ENCODE measurements around the gene AZIN2.

The AZIN2 gene

DNA sequence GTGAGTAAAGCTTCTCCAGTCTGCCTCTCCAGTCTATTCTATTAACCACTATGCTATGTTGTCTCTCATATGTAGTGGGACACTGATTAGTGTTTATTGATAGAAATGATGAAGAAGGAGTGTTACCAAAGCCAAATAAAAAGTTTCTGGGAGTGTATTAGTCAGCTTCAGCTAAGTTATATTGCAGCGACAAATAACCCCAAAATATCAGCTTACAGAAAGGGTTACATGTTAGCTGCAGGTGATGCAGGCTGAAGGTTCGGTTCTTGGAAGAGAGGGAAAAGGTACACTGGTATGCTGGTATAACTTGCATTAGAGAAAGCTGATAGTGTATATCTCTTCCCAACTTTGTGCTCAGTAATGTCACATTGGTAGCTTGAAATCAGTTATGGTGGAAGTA, 33.7 kb upstream of the AZIN2 start:
- H3K27ac ChIP-seq (ENCODE audit: low read length): no peak overlapping the region
- H3K27me3 ChIP-seq (ENCODE audit: low read depth, low read length): no peaks in the 10 kb centered on the region
- TF ChIP-seq EZH2phosphoT487 (IDR thresholded peaks at IDR 0.05; ENCODE audit: low read depth): no peak
- TF ChIP-seq, protein P1, sequence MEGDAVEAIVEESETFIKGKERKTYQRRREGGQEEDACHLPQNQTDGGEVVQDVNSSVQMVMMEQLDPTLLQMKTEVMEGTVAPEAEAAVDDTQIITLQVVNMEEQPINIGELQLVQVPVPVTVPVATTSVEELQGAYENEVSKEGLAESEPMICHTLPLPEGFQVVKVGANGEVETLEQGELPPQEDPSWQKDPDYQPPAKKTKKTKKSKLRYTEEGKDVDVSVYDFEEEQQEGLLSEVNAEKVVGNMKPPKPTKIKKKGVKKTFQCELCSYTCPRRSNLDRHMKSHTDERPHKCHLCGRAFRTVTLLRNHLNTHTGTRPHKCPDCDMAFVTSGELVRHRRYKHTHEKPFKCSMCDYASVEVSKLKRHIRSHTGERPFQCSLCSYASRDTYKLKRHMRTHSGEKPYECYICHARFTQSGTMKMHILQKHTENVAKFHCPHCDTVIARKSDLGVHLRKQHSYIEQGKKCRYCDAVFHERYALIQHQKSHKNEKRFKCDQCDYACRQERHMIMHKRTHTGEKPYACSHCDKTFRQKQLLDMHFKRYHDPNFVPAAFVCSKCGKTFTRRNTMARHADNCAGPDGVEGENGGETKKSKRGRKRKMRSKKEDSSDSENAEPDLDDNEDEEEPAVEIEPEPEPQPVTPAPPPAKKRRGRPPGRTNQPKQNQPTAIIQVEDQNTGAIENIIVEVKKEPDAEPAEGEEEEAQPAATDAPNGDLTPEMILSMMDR (IDR thresholded peaks at IDR 0.05; ENCODE audit: low read depth, low read length): no peak
- no peak overlapping the region for H3K4me3 ChIP-seq (ENCODE audit: low read length)
- no peak overlapping the region for H3K4me2 ChIP-seq (ENCODE audit: low read length)
- no peak overlapping the region for H2AFZ ChIP-seq (ENCODE audit: low read depth, low read length)
- no peaks in the 10 kb centered on the region for H3K79me2 ChIP-seq (ENCODE audit: low read length)
- H3K36me3 ChIP-seq (replicated peaks; ENCODE audit: low read depth, low read length): no peaks in the 10 kb centered on the region
- H3K4me1 ChIP-seq (ENCODE audit: low read length): no peaks in the 10 kb centered on the region
- H3K9ac ChIP-seq (ENCODE audit: low read length): no peak overlapping the region
- H3K9me3 ChIP-seq (ENCODE audit: insufficient read depth, low read length): no peaks in the 10 kb centered on the region
- no peaks in the 10 kb centered on the region for H4K20me1 ChIP-seq (ENCODE audit: insufficient read depth, low read length)

DNA sequence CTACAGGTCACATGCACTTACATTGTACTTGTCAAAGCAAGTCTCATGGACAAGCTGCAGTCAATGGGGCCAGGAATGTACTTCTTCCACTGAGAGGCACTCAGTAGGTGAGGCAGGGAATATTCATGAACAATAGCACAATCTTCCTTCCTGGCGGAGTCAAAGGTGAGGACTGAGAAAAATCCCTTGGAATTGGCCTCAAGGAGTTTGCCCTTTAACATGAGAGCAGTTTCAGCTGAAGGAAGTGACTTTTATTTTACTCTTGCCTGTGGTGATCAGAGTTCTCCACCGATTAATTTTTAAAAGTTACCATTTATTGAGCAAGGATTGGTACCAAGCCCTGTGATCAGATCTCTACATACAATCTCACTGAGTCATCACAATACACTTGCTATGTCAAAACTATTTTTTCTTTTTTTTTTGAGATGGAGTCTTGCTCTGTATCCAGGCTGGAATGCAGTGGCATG, 33.1 kb upstream of the AZIN2 start:
- Histone ChIP-seq H3K27me3 (ENCODE audit: low read depth, low read length) (no peaks in the 10 kb centered on the region), H3K27ac (ENCODE audit: low read length) (no peak overlapping the region), H3K4me2 (ENCODE audit: low read length) (no peak overlapping the region), H3K79me2 (ENCODE audit: low read length) (no peaks in the 10 kb centered on the region), H3K4me1 (ENCODE audit: low read length) (no peaks in the 10 kb centered on the region), H3K9ac (ENCODE audit: low read length) (no peak overlapping the region), H4K20me1 (ENCODE audit: insufficient read depth, low read length) (no peaks in the 10 kb centered on the region), H3K9me3 (ENCODE audit: insufficient read depth, low read length) (no peaks in the 10 kb centered on the region), H2AFZ (ENCODE audit: low read depth, low read length) (no peak overlapping the region), H3K4me3 (ENCODE audit: low read length) (no peak overlapping the region), H3K36me3 (replicated peaks; ENCODE audit: low read depth, low read length) (no peaks in the 10 kb centered on the region)
- TF ChIP-seq, protein P1 (IDR thresholded peaks at IDR 0.05; ENCODE audit: low read depth, low read length): no peak
- TF ChIP-seq EZH2phosphoT487 (IDR thresholded peaks at IDR 0.05; ENCODE audit: low read depth): no peak

DNA sequence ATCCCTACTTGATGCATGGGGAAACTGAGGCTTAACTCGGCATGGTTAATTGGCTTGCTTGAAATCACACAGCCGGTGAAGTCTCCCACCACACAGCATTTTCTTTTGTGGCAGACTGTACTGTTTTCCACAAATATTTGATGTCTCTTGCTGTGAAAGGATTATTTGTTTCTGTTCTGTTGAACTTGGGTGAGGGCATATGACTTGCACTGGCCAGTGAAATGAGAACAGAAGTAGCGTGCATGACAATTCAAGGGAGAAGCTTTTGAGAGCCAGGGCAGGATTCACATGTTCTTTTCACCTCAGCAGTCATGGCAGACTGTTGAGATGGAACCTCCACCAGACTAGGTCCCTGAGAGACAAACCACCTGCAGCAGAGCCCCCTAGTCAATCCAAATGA, 32.5 kb upstream of the AZIN2 start:
- no peaks in the 10 kb centered on the region for H3K9me3 ChIP-seq (ENCODE audit: insufficient read depth, low read length)
- H3K36me3 ChIP-seq (replicated peaks; ENCODE audit: low read depth, low read length): no peaks in the 10 kb centered on the region
- H3K9ac ChIP-seq (ENCODE audit: low read length): no peak overlapping the region
- no peak overlapping the region for H2AFZ ChIP-seq (ENCODE audit: low read depth, low read length)
- H4K20me1 ChIP-seq (ENCODE audit: insufficient read depth, low read length): no peaks in the 10 kb centered on the region
- no peak overlapping the region for H3K4me3 ChIP-seq (ENCODE audit: low read length)
- H3K4me1 ChIP-seq (ENCODE audit: low read length): no peaks in the 10 kb centered on the region
- no peak overlapping the region for H3K27ac ChIP-seq (ENCODE audit: low read length)
- no peaks in the 10 kb centered on the region for H3K79me2 ChIP-seq (ENCODE audit: low read length)
- H3K27me3 ChIP-seq (ENCODE audit: low read depth, low read length): no peaks in the 10 kb centered on the region
- H3K4me2 ChIP-seq (ENCODE audit: low read length): no peak overlapping the region
- TF ChIP-seq EZH2phosphoT487 (IDR thresholded peaks at IDR 0.05; ENCODE audit: low read depth): no peak
- TF ChIP-seq, protein P1 (IDR thresholded peaks at IDR 0.05; ENCODE audit: low read depth, low read length): no peak

DNA sequence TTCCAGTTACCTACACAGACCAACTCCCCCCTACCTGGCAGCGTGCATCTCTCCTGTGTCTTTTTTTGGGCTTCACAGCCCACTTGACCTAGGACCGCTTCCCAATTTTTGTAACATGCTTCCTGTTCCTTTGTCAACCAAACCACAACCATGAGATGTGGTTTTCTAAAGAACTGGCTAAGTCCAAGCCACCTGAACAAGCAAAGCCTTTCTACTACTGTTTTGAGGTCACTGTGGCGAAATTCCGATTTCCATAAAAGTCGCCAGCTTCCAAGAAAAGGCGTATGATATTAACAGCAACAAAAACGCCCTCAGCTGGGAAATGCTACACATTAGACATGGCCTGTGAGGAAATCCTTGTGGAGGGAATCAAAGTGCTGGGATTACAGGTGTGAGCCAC, 31.6 kb upstream of the AZIN2 start:
- TF ChIP-seq, protein P1 (IDR thresholded peaks at IDR 0.05; ENCODE audit: low read depth, low read length): no peak
- no peak for TF ChIP-seq EZH2phosphoT487 (IDR thresholded peaks at IDR 0.05; ENCODE audit: low read depth)
- H3K4me3 ChIP-seq (ENCODE audit: low read length): no peak overlapping the region
- no peak overlapping the region for H2AFZ ChIP-seq (ENCODE audit: low read depth, low read length)
- no peaks in the 10 kb centered on the region for H3K9me3 ChIP-seq (ENCODE audit: insufficient read depth, low read length)
- H3K4me1 ChIP-seq (ENCODE audit: low read length): no peaks in the 10 kb centered on the region
- H3K36me3 ChIP-seq (replicated peaks; ENCODE audit: low read depth, low read length): no peaks in the 10 kb centered on the region
- H3K9ac ChIP-seq (ENCODE audit: low read length): no peak overlapping the region
- no peaks in the 10 kb centered on the region for H4K20me1 ChIP-seq (ENCODE audit: insufficient read depth, low read length)
- no peaks in the 10 kb centered on the region for H3K79me2 ChIP-seq (ENCODE audit: low read length)
- H3K4me2 ChIP-seq (ENCODE audit: low read length): no peak overlapping the region
- no peaks in the 10 kb centered on the region for H3K27me3 ChIP-seq (ENCODE audit: low read depth, low read length)
- no peak overlapping the region for H3K27ac ChIP-seq (ENCODE audit: low read length)
